Measurements from ENCODE around the gene UGGT1.

The UGGT1 gene

DNA sequence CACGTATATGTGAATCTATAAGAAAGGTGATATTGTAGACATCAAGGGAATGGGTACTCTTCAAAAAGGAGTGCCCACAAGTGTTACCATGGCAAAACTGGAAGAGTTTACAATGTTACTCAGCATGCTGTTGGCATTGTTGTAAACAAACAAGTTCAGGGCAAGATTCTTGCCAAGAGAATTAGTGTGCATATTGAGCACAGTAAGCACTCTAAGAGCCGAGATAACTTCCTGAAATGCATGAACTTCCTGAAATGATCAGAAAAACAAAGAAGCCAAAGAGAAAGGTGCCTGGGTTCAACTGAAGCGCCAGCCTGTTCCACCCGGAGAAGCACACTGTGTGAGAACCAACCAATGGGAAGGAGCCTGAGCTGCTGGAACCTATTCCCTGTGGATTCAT is 126.7 kb downstream of the UGGT1 start:
- no peak for DNase-seq

DNA sequence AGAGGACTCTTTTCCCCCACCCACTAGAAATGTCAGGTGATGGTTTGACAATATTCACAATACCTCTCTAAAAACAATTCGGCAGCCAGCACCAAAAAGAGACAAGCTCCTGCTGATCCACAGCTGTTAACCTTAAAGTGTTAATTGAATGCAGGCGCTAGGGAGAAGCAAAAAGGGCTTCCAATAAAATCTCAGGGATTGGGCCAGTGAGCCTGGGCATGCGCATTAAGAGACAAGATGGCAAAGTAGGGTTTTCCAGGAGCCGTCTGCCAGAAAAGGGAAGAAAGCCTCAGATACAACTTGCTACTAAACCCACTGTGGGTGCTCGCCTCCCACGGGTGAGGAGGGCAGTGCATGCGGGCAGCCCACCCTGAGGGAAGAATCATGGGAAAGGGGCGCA is 128.9 kb downstream of the UGGT1 start:
- DNase-seq, result peak in 1 of 56 donors; percentile 31

DNA sequence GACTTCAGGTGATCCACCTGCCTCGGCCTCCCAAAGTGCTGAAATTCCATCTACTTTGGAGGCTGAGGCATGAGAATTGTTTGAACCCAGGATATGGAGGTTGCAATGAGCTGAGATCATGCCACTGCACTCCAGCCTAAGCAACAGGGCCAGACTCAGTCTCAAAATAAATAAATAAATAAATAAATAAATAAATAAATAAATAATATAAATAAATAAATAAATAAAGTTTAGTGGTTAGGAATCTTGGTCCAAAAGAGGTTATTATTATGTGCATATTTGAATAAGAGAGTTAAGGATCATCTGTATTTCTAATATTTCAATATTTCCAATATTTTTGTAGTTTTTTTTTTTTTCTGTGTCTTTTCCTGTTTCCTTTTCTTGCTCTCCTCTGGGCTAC is 136.9 kb downstream of the UGGT1 start:
- DNase-seq, result no peak

DNA sequence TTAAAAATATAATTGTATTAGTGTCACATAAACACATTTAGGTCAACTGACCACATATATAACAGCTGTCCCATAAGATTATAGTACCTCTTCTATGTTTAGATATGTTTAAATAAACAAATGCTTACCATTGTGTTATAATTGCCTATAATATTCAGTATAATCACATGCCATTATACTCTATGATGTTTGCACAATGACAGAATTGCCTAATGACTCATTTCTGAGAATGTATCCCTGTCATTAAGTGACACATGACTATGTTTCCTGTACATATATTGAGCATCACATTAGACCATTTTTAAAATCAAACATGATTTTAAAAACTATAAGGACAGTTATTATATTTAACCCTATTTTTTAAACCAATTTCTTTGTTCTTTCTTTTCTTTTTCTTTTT is 137.9 kb downstream of the UGGT1 start:
- no peak for DNase-seq

DNA sequence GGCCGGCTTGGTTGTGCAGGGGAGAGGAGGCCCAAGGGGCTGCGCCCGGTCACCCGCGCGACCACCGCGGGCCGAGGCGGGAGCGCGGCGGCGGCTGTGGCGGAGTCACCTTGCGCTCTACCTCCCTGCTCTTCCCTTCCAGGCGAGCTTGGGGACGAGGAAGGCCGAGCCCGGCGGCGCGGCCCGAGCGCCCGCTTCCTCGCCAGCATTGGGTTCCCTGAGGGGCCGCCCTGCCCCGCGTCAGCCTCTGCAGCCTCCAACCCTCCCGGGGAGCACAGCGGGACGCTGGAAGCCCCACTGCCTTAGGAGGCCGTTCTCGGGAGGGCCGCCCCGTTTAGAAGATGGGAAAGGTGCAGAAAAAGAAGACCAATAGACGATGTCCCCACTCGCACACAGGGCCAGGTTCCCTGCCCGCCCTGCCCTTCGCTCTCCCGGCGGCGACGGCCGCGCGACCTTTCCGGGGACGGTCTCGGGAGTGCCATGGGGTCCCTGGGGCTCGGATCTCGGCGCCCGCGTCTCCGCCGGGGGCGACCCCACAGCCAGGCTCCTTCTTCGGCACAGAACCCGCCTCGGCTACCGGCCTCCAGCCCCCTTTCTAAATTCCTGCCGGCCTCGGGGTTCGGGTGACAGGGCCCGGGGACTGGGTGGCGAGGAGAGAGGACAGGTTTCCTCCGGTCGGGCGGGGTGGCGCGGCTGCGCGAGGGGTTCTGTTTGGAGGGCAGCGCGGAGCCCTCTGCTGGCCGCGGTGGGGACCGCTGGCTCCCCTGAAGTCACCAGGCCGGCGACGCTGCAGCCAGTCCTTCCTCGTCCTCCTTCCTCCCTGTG is 142.2 kb downstream of the UGGT1 start:
- peak in 54 of 56 donors; percentile 32 to 92 (median 75) for DNase-seq

DNA sequence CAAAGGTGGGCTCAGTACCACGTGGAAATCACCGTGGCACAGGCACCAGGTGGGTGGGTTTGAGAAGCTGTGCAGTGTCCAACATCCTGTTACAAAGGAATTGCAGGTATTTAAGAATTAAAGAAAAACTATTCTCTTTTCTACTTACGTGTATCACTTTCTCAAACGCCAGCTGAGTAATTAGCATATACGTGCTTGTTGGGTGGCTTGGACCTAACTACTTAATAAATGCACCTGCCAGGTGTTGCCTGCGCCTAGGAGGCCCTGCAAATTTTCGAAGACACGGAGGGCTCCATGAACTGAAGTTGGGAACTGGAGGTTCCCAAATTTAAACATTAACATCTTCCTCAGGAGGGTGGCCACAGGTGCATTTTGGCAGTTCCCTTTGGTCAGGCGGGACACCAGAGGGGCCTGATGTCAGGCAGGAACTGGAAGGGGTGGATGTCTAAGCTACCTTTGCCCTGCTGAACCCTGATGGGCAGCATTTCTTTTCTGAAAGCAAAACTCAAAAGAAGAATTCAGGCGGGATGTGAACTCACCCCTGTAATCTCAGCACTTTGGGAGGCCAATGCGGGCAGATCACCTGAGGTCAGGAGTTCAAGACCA is 142.9 kb downstream of the UGGT1 start:
- DNase-seq, result no peak

DNA sequence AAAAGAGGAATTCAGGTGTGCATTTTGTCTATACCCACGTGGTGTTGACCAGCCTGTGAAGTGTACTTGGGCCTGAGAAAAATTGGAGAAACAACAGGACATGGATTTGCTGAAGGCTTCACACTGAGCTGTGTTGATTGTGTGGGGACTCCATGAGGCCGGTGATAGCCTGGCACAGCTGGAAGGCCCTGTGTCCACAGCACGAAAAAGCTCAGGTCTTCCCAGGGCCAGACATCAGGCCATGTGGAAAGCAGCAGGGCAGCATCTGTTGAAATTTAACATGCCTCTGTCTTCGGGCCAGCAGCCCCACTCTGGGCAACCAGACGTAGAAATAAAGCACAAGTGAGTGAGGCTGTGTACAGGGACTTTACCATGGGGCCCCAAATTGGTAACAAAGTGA is 143.6 kb downstream of the UGGT1 start:
- no peak for DNase-seq

DNA sequence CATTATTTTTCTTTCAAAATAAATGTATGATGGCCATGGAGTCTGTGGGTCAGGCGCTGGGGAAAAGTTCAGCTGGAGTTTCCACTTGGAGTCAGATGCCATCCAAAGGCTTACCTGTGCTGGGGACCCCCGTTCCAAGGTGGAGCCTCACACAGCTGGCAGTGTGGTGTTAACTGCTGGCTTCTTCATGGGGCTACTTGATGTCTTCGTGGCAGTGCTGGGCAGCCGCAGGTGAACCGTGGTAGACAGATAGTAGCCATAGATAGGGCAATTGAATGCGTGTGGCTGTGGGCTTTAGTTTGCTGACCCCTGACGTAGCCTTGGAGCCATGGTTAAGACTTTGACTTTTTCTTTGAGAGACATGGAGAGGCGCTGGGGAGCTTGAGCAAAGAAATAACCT is 144.6 kb downstream of the UGGT1 start:
- no peak for DNase-seq

DNA sequence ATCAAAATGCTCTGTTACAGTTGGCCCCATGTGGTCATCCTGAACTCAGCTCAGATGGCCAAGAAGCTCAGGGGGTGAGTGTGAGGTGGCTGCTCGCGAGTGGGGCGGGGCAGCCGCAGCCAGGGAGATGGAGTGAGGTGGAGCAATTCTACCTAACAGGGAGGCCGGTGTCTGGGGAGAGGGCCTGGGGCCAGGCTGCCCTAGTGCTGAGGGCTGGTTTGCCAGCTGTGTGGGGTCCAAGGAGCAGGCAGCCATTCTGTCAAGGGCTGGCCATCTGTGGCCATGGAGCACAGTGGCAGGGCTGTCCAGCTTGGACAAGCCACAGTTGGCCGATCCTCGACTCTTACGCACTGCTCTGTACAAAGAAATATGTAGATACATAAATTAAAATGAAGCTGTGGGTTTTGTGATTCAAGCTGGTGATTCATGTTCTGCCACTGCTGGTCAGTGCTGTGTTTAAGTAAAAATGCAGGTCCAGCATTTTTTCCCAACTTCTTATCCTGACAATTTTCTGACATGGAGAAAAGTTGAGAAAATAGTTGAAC is 145.6 kb downstream of the UGGT1 start:
- peak in 8 of 56 donors; percentile 7 to 48 (median 20) for DNase-seq

DNA sequence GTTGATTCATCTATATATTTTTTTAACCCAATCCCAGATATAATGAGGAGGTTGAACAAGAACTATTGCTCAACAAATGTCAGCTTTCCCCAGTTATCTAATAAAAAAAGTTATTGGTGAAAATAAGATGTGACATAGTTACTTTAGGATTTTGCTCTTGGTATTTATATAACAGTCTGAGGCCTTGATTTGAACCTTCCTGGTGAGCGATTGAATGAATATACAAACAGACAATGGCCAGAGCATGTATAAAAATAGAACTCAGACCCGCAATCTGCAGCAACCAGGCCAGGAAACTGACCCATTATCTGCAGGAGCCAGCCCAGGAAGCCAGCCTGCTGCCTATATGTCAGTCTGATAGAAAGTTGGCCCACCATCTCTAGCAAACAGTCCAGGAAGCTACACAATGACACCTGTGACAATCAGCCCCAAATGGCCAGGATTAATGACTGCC is 146.1 kb downstream of the UGGT1 start:
- no peak for DNase-seq

DNA sequence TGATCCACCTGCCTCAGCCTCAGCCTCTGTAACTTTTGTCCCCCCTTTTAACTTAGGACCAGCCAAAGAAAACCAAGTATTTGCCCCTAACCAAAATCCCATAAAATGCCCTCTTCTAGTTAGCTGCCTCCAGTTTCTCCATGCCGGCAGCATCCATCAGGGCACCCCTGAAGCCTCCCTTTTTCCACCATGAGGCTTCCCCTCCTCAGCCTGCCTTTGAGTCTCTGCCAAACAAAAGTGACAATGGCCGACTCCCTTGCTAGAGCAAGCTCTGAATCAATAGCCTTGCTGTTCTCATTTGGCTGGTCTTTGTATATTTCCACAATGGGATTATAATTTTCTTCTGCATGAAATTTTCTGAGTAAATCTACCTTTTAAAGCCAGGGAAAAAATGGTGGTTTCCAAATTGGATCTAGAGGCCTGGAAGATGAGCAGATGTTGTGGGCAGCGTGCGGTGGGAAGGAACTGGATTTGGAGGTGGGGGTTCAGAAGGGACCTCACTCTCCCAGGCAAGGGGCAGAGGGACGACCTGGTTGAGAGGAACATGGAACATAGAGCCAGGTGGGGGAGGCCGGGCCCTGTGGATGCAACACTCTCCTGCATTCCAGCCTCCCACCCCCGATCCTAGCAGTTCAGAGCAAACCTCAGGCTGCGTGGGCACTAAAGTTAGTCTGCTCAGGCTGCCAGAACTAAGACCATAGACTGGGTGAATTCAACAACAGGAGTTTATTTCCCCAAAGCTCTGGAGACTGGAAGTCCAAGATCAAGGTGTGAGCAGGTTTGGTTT is 147.1 kb downstream of the UGGT1 start:
- peak in 31 of 56 donors; percentile 14 to 64 (median 42) for DNase-seq

DNA sequence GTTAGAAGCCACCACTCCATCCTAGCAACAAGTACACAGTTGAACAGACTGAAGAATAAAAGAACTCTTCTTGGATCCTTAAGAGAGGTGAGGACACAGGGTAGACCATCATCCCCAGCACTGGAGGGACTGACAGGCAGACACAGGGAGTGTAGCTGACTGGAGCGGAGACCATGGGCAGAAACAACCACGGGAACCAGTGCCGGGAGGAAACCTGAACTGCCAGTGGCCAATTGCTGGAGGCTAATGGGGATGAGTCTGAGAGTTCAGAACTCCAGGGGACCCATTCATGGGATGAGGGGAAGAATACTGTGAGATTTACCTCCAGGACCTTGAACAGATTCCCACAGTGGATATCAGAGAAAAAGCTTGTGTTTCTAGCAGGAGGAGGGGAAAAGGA is 150.9 kb downstream of the UGGT1 start:
- no peak for DNase-seq
